GM21717 (cell line): ENCODE data around the gene TAF1D.
A peak's percentile ranks its signal among the peaks of the same experiment; 100 is the strongest.
"Not testable (repeated sequence)": the region's sequence is repeated elsewhere in the genome, so short reads cannot be mapped to it uniquely, and the experiment has no call there.

ENCODE experiments used
- ATAC-seq: cut with Tn5 transposase; IDR thresholded peaks from one replicate; pipeline ENCODE4 v1.9.1; 2021; ENCODE audit warnings: mild to moderate bottlenecking, moderate library complexity; ENCODE audit not compliant: unreplicated experiment

Gene TAF1D

GRCh38 chr11:93741094-93741881 lies at the start of gene TAF1D, which contains the start of gene C11orf54:
TAF1D (minus strand) TSS chr11:93741495; CDS start chr11:93739304, 2,191 bp downstream.
C11orf54 (plus strand) TSS chr11:93741672; CDS start chr11:93747394, 5,722 bp downstream.
- ATAC-seq = peak; percentile 88

- ATAC-seq = peak; percentile 36
These were observed 43.7 kb upstream of the TAF1D start for GRCh38 chr11:93784935-93785360.

- peak; percentile 99 for ATAC-seq
These were observed 43.0 kb upstream of the TAF1D start, which contains the start of gene MED17 for GRCh38 chr11:93784145-93784934. MED17 (plus strand) TSS chr11:93784282; CDS start chr11:93784514, 232 bp downstream.

- ATAC-seq = peak; percentile 51
These were observed 42.5 kb upstream of the TAF1D start for GRCh38 chr11:93783765-93784144.

GRCh38 chr11:93783362-93783761 lies 42.1 kb upstream of the TAF1D start:
- no peak for ATAC-seq

- ATAC-seq = no peak
These were observed 34.0 kb upstream of the TAF1D start for GRCh38 chr11:93775289-93775688.

GRCh38 chr11:93774560-93774959 lies 33.3 kb upstream of the TAF1D start:
- not testable (repeated sequence) for ATAC-seq

- no peak for ATAC-seq
These were observed 32.4 kb upstream of the TAF1D start for GRCh38 chr11:93773601-93774200.

- ATAC-seq = no peak
These were observed 31.8 kb upstream of the TAF1D start for GRCh38 chr11:93773045-93773477.

- no peak for ATAC-seq
These were observed 30.8 kb upstream of the TAF1D start for GRCh38 chr11:93772123-93772522.

GRCh38 chr11:93770160-93770559 lies 28.9 kb upstream of the TAF1D start:
- no peak for ATAC-seq

GRCh38 chr11:93767018-93767417 lies 25.7 kb upstream of the TAF1D start:
- no peak for ATAC-seq

- ATAC-seq = no peak
These were observed 25.2 kb upstream of the TAF1D start for GRCh38 chr11:93766504-93766903.

GRCh38 chr11:93765551-93765950 lies 24.3 kb upstream of the TAF1D start:
- ATAC-seq = no peak

- no peak for ATAC-seq
These were observed 20.6 kb upstream of the TAF1D start for GRCh38 chr11:93761910-93762309.

- not testable (repeated sequence) for ATAC-seq
These were observed 17.8 kb upstream of the TAF1D start for GRCh38 chr11:93759123-93759522.

GRCh38 chr11:93757924-93758865 lies 16.9 kb upstream of the TAF1D start:
- no peak for ATAC-seq

GRCh38 chr11:93757301-93757700 lies 16.0 kb upstream of the TAF1D start:
- ATAC-seq = no peak

- ATAC-seq = no peak
These were observed 15.5 kb upstream of the TAF1D start for GRCh38 chr11:93756748-93757147.

GRCh38 chr11:93753241-93753640 lies 11.9 kb upstream of the TAF1D start:
- ATAC-seq = no peak
